Liver (tissue), 9 donors: ENCODE data around the gene NPC1L1. TPM values are rescaled to one million over a fixed set of nuclear protein-coding genes. Genes with fewer than 3 reads are reported as not detected.

Experiments used
- DNase-seq: peaks from one replicate; pipeline ENCODE4 v3.0.0-alpha.2; 2017; ENCODE audit warnings: low spot score
- H3K27ac ChIP-seq, 2 donors: one replicate each; pipeline ENCODE4 v1.7.0; 2013; ENCODE audit warnings: inconsistent platforms in 2 of 2, low read length in 2 of 2, control low read depth in 1 of 2, low read depth in 1 of 2, mild to moderate bottlenecking in 1 of 2
- H3K27me3 ChIP-seq, 4 donors: one replicate each; pipeline versions ENCODE4 v1.6.1 to v1.7.0; 2013; ENCODE audit warnings: low read length in 3 of 4, inconsistent platforms in 1 of 4, mild to moderate bottlenecking in 1 of 4, moderate library complexity in 1 of 4; ENCODE audit not compliant: control insufficient read depth in 4 of 4, insufficient read depth in 4 of 4
- H3K36me3 ChIP-seq, 4 donors: one replicate each; pipeline versions ENCODE4 v1.6.1 to v1.7.0; 2013; ENCODE audit warnings: low read length in 3 of 4, mild to moderate bottlenecking in 3 of 4, low read depth in 1 of 4, moderate library complexity in 1 of 4; ENCODE audit not compliant: control insufficient read depth in 4 of 4, insufficient read depth in 3 of 4
- H3K4me1 ChIP-seq, 4 donors: one replicate each; pipeline versions ENCODE4 v1.6.1 to v1.7.0; 2013; ENCODE audit warnings: low read length in 3 of 4, mild to moderate bottlenecking in 3 of 4, moderate library complexity in 1 of 4; ENCODE audit not compliant: control insufficient read depth in 4 of 4, insufficient read depth in 4 of 4
- H3K4me3 ChIP-seq, 3 donors: one replicate each; pipeline versions ENCODE4 v1.6.1 to v1.7.0; 2013; ENCODE audit warnings: low read length in 3 of 3, control low read depth in 1 of 3, low read depth in 1 of 3, mild to moderate bottlenecking in 1 of 3
- H3K9ac ChIP-seq, 2 donors: one replicate each; pipeline ENCODE4 v1.7.0; 2013; ENCODE audit warnings: low read length in 2 of 2, mild to moderate bottlenecking in 2 of 2, moderate library complexity in 2 of 2, control low read depth in 1 of 2, low read depth in 1 of 2
- H3K9me3 ChIP-seq, 4 donors: one replicate each; pipeline versions ENCODE4 v1.6.1 to v1.7.0; 2013; ENCODE audit warnings: low read length in 3 of 4; ENCODE audit not compliant: control insufficient read depth in 4 of 4
- EGR1 ChIP-seq, 2 donors: IDR thresholded peaks; 2 replicates each; pipeline ENCODE4 v1.6.1; 2016 to 2018; ENCODE audit warnings: antibody characterized with exemption in 2 of 2, low read depth in 2 of 2
- FOXA1 ChIP-seq: IDR thresholded peaks from 2 replicates; pipeline ENCODE4 v1.6.1; 2016; ENCODE audit warnings: antibody characterized with exemption
- GABPA ChIP-seq, 2 donors: IDR thresholded peaks in 1 of 2; conservative IDR thresholded peaks in 1 of 2; 2 replicates each; pipeline ENCODE4 v1.6.1; 2016; ENCODE audit warnings: antibody characterized with exemption in 2 of 2, mild to moderate bottlenecking in 1 of 2, moderate library complexity in 1 of 2
- HNF4A ChIP-seq, 2 donors: conservative IDR thresholded peaks; 2 replicates each; pipeline ENCODE4 v1.6.1; 2016; ENCODE audit warnings: antibody characterized with exemption in 2 of 2, mild to moderate bottlenecking in 2 of 2
- HNF4G ChIP-seq: IDR thresholded peaks from 2 replicates; pipeline ENCODE4 v1.6.1; 2016; ENCODE audit warnings: antibody characterized with exemption
- RAD21 ChIP-seq, 2 donors: IDR thresholded peaks; 2 replicates each; pipeline ENCODE4 v1.6.1; 2016; ENCODE audit warnings: antibody characterized with exemption in 2 of 2, mild to moderate bottlenecking in 2 of 2
- RXRA ChIP-seq, 2 donors: IDR thresholded peaks; 2 replicates each; pipeline ENCODE4 v1.6.1; 2017 to 2018; ENCODE audit warnings: antibody characterized with exemption in 2 of 2, mild to moderate bottlenecking in 1 of 2
- SP1 ChIP-seq: IDR thresholded peaks from 2 replicates; pipeline ENCODE4 v1.6.1; 2018; ENCODE audit warnings: antibody characterized with exemption, mild to moderate bottlenecking
- YY1 ChIP-seq: IDR thresholded peaks from 2 replicates; pipeline ENCODE4 v1.6.1; 2016; ENCODE audit warnings: antibody characterized with exemption, mild to moderate bottlenecking
- WGBS: extraction: QIAGEN DNeasy Blood & Tissue Kit; methylation state at CpG from one replicate; pipeline ENCODE4 v1.1.7; 2013; 5-methylcytosine and 5-hydroxymethylcytosine counted together
- polyA plus RNA-seq, 2 donors: library from polyadenylated mRNA; stranded (reverse) in 1 of 2; unstranded in 1 of 2; fragments of 200-250 nt in 1 of 2; fragments of >200 nt in 1 of 2; fragmentation: Nextera tagmentation in 1 of 2; extraction: Ambion mirVana in 1 of 2; gene quantifications; one replicate each; pipeline versions ENCODE4 v1.2.1 to v1.2.3, GENCODE V29; 2013 to 2015
- total RNA-seq, 2 donors: library from RNA; depleted of rRNA; stranded (reverse); fragments of >200 nt; gene quantifications; one replicate each; pipeline ENCODE4 v1.2.3, GENCODE V29; 2014
- TF ChIP-seq, protein P1 (sequence below): fragments of 150-350 bp; IDR thresholded peaks from 2 replicates; pipeline ENCODE4 v1.5.1; 2017; ENCODE audit warnings: improper control_type of control experiment, low read depth, low read length; ENCODE audit not compliant: missing input control
- TF ChIP-seq, protein P2 (sequence below): IDR thresholded peaks from 2 replicates; pipeline ENCODE4 v1.6.1; 2016; ENCODE audit warnings: antibody characterized with exemption
- TF ChIP-seq, protein P3 (sequence below): IDR thresholded peaks from 2 replicates; pipeline ENCODE4 v1.6.1; 2016; ENCODE audit warnings: antibody characterized with exemption
- TF ChIP-seq, protein P4 (sequence below): IDR thresholded peaks from 2 replicates; pipeline ENCODE4 v1.6.1; 2016; ENCODE audit warnings: antibody characterized with exemption
- donor health status: healthy.
- donor health status: healthy.
- donor health status: healthy.
- donor health status: healthy.
- donor health status: healthy.

The NPC1L1 gene
- total and polyA plus RNA-seq, 4 donors: 7.2 to 22.1 (median 15.3) TPM

DNA sequence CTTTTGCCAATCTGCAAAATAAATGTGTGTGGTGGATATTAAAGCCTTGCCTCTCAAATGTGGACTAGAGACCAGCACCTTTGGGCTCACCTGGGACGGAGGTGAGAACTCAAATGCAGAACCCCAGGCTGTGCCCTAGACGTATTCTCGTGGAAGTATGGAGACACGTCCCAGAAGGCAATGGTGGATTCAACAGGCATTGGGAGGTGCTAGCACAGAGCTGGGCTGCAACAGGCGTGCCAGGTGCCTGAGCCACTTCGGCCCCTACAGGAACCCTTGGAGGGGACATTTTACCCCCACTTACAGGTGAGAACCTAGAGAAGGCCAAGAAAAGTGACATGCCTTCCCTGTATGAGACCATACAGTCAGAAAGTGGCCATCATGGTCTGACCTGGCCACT lies 20.4 kb upstream of the NPC1L1 start (continued):
- TF ChIP-seq SP1: no peak

DNA sequence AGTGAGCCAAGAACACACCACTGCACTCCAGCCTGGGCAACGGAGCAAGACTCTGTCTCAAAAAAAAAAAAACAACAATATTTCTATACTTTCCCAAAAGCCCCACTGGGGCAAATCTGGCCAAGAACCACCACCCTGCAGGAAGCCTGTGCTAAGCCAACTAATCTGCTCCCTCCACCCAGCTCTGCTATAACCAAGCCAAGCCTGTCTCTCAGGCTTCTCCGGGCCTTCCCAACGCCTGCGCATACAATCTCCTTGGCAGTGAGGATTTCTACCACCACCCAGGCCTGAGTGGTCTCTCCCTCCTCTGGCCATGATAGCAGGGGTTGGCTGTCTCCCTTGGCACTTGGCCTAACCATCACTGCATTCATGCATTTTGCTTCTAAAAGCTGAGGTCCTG lies 18.4 kb upstream of the NPC1L1 start:
- Histone ChIP-seq H3K9ac (no peak overlapping the region), H3K4me1 (peaks cover 8 to 26% (median 20%) of the 10 kb centered on the region in 4 donors), H3K9me3 (no peaks in the 10 kb centered on the region), H3K4me3 (no peak overlapping the region), H3K27ac (no peak overlapping the region), H3K27me3 (no peaks in the 10 kb centered on the region), H3K36me3 (peaks cover 0 to 1% (median under 1%) of the 10 kb centered on the region in 4 donors)
- 93% methylated on average over 4 of the region's 4 CpGs for WGBS
- DNase-seq: no peak
- TF ChIP-seq GABPA (IDR thresholded peaks at IDR 0.05 in 1 of 2, conservative IDR thresholded peaks at IDR 0.05 in 1 of 2) (no peak), HNF4A (conservative IDR thresholded peaks at IDR 0.05) (no peak), RAD21 (IDR thresholded peaks at IDR 0.05) (no peak), HNF4G (no peak)
- TF ChIP-seq, protein P1, sequence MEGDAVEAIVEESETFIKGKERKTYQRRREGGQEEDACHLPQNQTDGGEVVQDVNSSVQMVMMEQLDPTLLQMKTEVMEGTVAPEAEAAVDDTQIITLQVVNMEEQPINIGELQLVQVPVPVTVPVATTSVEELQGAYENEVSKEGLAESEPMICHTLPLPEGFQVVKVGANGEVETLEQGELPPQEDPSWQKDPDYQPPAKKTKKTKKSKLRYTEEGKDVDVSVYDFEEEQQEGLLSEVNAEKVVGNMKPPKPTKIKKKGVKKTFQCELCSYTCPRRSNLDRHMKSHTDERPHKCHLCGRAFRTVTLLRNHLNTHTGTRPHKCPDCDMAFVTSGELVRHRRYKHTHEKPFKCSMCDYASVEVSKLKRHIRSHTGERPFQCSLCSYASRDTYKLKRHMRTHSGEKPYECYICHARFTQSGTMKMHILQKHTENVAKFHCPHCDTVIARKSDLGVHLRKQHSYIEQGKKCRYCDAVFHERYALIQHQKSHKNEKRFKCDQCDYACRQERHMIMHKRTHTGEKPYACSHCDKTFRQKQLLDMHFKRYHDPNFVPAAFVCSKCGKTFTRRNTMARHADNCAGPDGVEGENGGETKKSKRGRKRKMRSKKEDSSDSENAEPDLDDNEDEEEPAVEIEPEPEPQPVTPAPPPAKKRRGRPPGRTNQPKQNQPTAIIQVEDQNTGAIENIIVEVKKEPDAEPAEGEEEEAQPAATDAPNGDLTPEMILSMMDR: no peak

DNA sequence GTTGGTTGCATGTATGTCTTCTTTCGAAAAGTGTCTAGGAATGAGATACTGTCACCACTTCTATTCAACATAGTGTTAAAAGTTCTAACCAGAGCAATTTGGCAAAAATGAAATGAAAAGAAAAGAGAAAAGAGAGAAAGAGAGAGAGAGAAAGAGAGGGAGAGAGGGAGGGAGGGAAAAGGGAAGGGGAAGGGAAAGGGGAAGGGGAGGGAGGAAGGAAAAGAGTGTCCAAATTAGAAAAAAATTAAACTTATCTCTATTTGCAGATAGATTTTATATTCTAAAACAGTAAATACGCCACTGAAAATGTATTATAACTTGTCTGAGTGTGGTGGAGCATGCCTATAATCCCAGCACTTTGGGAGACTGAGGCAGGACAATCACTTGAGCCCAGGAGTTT lies 16.4 kb upstream of the NPC1L1 start:
- Histone ChIP-seq H3K9me3 (no peaks in the 10 kb centered on the region), H3K4me3 (no peak overlapping the region), H3K36me3 (no peaks in the 10 kb centered on the region), H3K27ac (no peak overlapping the region), H3K27me3 (no peaks in the 10 kb centered on the region), H3K9ac (no peak overlapping the region), H3K4me1 (peaks cover 5 to 12% (median 7%) of the 10 kb centered on the region in 4 donors)
- TF ChIP-seq RXRA (IDR thresholded peaks at IDR 0.05): no peak
- TF ChIP-seq, protein P2, sequence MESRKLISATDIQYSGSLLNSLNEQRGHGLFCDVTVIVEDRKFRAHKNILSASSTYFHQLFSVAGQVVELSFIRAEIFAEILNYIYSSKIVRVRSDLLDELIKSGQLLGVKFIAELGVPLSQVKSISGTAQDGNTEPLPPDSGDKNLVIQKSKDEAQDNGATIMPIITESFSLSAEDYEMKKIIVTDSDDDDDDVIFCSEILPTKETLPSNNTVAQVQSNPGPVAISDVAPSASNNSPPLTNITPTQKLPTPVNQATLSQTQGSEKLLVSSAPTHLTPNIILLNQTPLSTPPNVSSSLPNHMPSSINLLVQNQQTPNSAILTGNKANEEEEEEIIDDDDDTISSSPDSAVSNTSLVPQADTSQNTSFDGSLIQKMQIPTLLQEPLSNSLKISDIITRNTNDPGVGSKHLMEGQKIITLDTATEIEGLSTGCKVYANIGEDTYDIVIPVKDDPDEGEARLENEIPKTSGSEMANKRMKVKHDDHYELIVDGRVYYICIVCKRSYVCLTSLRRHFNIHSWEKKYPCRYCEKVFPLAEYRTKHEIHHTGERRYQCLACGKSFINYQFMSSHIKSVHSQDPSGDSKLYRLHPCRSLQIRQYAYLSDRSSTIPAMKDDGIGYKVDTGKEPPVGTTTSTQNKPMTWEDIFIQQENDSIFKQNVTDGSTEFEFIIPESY: no peak
- TF ChIP-seq, protein P3, sequence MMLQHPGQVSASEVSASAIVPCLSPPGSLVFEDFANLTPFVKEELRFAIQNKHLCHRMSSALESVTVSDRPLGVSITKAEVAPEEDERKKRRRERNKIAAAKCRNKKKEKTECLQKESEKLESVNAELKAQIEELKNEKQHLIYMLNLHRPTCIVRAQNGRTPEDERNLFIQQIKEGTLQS: no peak
- TF ChIP-seq, protein P4, sequence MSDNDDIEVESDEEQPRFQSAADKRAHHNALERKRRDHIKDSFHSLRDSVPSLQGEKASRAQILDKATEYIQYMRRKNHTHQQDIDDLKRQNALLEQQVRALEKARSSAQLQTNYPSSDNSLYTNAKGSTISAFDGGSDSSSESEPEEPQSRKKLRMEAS: no peak
- no peak for TF ChIP-seq FOXA1
- TF ChIP-seq EGR1 (IDR thresholded peaks at IDR 0.05; ENCODE audit: low read depth in 2 of 2): no peak
- TF ChIP-seq SP1: no peak
- TF ChIP-seq, protein P1: no peak
- no peak for TF ChIP-seq HNF4G
- TF ChIP-seq YY1: no peak
- DNase-seq: no peak
- 92% methylated on average over 2 of the region's 2 CpGs for WGBS
